Measurements from ENCODE around the gene SMAD1. TPM values are rescaled to one million over a fixed set of nuclear protein-coding genes. Genes with fewer than 3 reads are reported as not detected.

Gene SMAD1
- total RNA-seq, 1 experiment from 2014 or later, result 21.1 TPM

DNA sequence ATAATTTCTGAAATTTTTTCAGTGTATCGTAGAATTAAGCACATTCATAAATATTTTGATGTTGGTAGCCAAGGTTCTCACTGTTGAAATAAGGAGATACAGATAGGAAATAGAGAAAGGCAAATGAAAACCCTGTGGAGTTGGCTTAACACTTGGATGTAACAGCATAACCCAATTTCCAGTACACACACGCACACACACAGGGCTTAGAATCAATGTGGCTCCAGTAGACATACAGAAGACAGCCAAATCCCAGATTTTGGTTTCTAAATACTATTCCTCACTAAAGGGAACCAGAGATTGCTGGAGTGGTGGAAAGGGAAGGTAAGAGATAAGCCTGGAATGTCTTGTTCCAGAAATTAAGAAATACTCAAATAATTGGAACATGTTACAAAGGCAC is 54.4 kb downstream of the SMAD1 start:
- Histone ChIP-seq H3K56ac (ENCODE audit: insufficient read length, low read depth, low read length) (no peak overlapping the region), H3K4me2 (ENCODE audit: insufficient read depth, insufficient read length, low read length) (no peak overlapping the region), H2BK5ac (ENCODE audit: insufficient read length, low read length) (no peak overlapping the region), H4K8ac (replicated peaks; ENCODE audit: insufficient read length, low read depth, low read length) (no peak overlapping the region), H2BK15ac (ENCODE audit: low read depth, low read length) (no peak overlapping the region), H3K14ac (ENCODE audit: insufficient read depth, low read length) (no peak overlapping the region), H2BK120ac (ENCODE audit: low read depth, low read length, poor library complexity, severe bottlenecking) (no peak overlapping the region), H2AK5ac (ENCODE audit: insufficient read length, low read length) (no peak overlapping the region), H3K27me3 (ENCODE audit: insufficient read depth, low read length) (no peaks in the 10 kb centered on the region), H4K5ac (ENCODE audit: insufficient read length, low read depth, low read length) (no peak overlapping the region), H3K9ac (ENCODE audit: extremely low read depth, insufficient read length, low read length) (no peak overlapping the region), H3T11ph (ENCODE audit: low read length) (no peak overlapping the region), H2BK20ac (ENCODE audit: low read depth, low read length, poor library complexity, severe bottlenecking) (no peak overlapping the region), H3K79me1 (ENCODE audit: insufficient read depth, low read depth, low read length, poor library complexity, severe bottlenecking) (no peaks in the 10 kb centered on the region), H3K23ac (ENCODE audit: insufficient read length, low read depth, low read length) (no peak overlapping the region), H4K20me1 (ENCODE audit: control insufficient read depth, insufficient read depth, insufficient read length) (no peaks in the 10 kb centered on the region), H3K4me1 (ENCODE audit: insufficient read depth, low read length) (no peaks in the 10 kb centered on the region; the same call in 1 of the 2 replicates), H3K4ac (ENCODE audit: low read depth, low read length) (no peak overlapping the region), H3K23me2 (ENCODE audit: insufficient read length, low read depth, low read length, poor library complexity, severe bottlenecking) (no peaks in the 10 kb centered on the region), H3K9me3 (ENCODE audit: control insufficient read depth, low read depth, low read length) (no peaks in the 10 kb centered on the region), H2BK12ac (ENCODE audit: insufficient read length, low read depth, low read length) (no peak overlapping the region), H3K79me2 (ENCODE audit: insufficient read depth, low read length) (no peaks in the 10 kb centered on the region), H2AFZ (ENCODE audit: low read length) (no peak overlapping the region), H3K27ac (ENCODE audit: insufficient read length, low read depth, low read length) (no peak overlapping the region), H3K18ac (ENCODE audit: insufficient read length, low read depth, low read length) (no peak overlapping the region), H4K91ac (ENCODE audit: insufficient read length, low read depth, low read length) (no peak overlapping the region)
- no peak overlapping the region for H3K27ac Mint-ChIP-seq
- no peak for DNase-seq
- no CpG with 5 or more reads among the region's 2 CpGs for WGBS (ENCODE audit: extremely low coverage, insufficient read length, low lambda C conversion rate)
- H3K4me1 Mint-ChIP-seq, result peaks cover 32 to 42% of the 10 kb centered on the region in 2 experiments
- H3K27me3 Mint-ChIP-seq (ENCODE audit: low read depth), result no peaks in the 10 kb centered on the region
- no peaks in the 10 kb centered on the region for H3K9me3 Mint-ChIP-seq
- TF ChIP-seq, protein P1, sequence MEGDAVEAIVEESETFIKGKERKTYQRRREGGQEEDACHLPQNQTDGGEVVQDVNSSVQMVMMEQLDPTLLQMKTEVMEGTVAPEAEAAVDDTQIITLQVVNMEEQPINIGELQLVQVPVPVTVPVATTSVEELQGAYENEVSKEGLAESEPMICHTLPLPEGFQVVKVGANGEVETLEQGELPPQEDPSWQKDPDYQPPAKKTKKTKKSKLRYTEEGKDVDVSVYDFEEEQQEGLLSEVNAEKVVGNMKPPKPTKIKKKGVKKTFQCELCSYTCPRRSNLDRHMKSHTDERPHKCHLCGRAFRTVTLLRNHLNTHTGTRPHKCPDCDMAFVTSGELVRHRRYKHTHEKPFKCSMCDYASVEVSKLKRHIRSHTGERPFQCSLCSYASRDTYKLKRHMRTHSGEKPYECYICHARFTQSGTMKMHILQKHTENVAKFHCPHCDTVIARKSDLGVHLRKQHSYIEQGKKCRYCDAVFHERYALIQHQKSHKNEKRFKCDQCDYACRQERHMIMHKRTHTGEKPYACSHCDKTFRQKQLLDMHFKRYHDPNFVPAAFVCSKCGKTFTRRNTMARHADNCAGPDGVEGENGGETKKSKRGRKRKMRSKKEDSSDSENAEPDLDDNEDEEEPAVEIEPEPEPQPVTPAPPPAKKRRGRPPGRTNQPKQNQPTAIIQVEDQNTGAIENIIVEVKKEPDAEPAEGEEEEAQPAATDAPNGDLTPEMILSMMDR (conservative IDR thresholded peaks at IDR 0.05), result no peak
- H3K36me3 Mint-ChIP-seq (ENCODE audit: insufficient read depth in 1 of 3, low read depth in 3 of 3), result no peaks in the 10 kb centered on the region
- H3K4me3 Mint-ChIP-seq, result no peak overlapping the region
